Islet of Langerhans (tissue), 1 donor: ENCODE measurements around the gene MMP17.
"Not testable (repeated sequence)": the region's sequence is repeated elsewhere in the genome, so short reads cannot be mapped to it uniquely, and the experiment has no call there.

Experiments used
- FAIRE-seq: peaks from one replicate; lab custom pipeline; 2011; peaks lifted over from hg19 to GRCh38; lab: Jason Lieb, UNC

MMP17 gene

GRCh38 chr12:131867471-131867870, 39.3 kb downstream of the MMP17 start:
- FAIRE-seq = no peak

GRCh38 chr12:131867891-131868675, 39.9 kb downstream of the MMP17 start:
- FAIRE-seq = no peak

- no peak for FAIRE-seq
These were observed 41.8 kb downstream of the MMP17 start for GRCh38 chr12:131869871-131870418.

- no peak for FAIRE-seq
These were observed 43.5 kb downstream of the MMP17 start for GRCh38 chr12:131871677-131872076.

GRCh38 chr12:131872154-131873051, 44.2 kb downstream of the MMP17 start:
- no peak for FAIRE-seq

GRCh38 chr12:131873293-131873692, 45.1 kb downstream of the MMP17 start:
- no peak for FAIRE-seq

GRCh38 chr12:131874972-131875371, 46.8 kb downstream of the MMP17 start:
- FAIRE-seq = not testable (repeated sequence)

GRCh38 chr12:131877216-131877615, 49.0 kb downstream of the MMP17 start:
- not testable (repeated sequence) for FAIRE-seq

- FAIRE-seq = not testable (repeated sequence)
These were observed 50.2 kb downstream of the MMP17 start for GRCh38 chr12:131878436-131878835.

GRCh38 chr12:131882804-131883520, 54.8 kb downstream of the MMP17 start:
- FAIRE-seq = no peak

GRCh38 chr12:131883521-131883900, 55.3 kb downstream of the MMP17 start:
- FAIRE-seq = no peak

- FAIRE-seq = not testable (repeated sequence)
These were observed 56.9 kb downstream of the MMP17 start for GRCh38 chr12:131885076-131885475.

- no peak for FAIRE-seq
These were observed 57.4 kb downstream of the MMP17 start for GRCh38 chr12:131885543-131886057.

- not testable (repeated sequence) for FAIRE-seq
These were observed 63.5 kb downstream of the MMP17 start for GRCh38 chr12:131891722-131892121.

GRCh38 chr12:131892711-131893604, 64.8 kb downstream of the MMP17 start:
- FAIRE-seq = no peak

- no peak for FAIRE-seq
These were observed 65.6 kb downstream of the MMP17 start for GRCh38 chr12:131893605-131894312.

GRCh38 chr12:131894313-131894860, 66.2 kb downstream of the MMP17 start, which contains the start of gene ULK1:
Gene ULK1, plus strand, starts transcription at chr12:131894622. Its CDS starts 380 bp downstream, at chr12:131895002.
- FAIRE-seq = no peak

- FAIRE-seq = no peak
These were observed 66.9 kb downstream of the MMP17 start for GRCh38 chr12:131894981-131895639.

- no peak for FAIRE-seq
These were observed 67.5 kb downstream of the MMP17 start for GRCh38 chr12:131895640-131896079.
